ENCODE results near the gene FADS6. TPM values are rescaled to one million over a fixed set of nuclear protein-coding genes. Genes with fewer than 3 reads are reported as not detected.
A peak's percentile ranks its signal among the peaks of the same experiment; 100 is the strongest.

The FADS6 gene
- total and polyA plus RNA-seq, 2 of the 13 experiments (the other 11 are each of a cell fraction or from before 2014, with no cell fraction given), result 0.11 TPM

GRCh38 chr17:74872313-74873036 lies 21.0 kb downstream of the FADS6 start, which contains the start of gene FDXR (continued):
- TF ChIP-seq MTERF4 (CRISPR knock-in tag; IDR thresholded peaks at IDR 0.05) (no peak), ZNF891 (CRISPR knock-in tag; IDR thresholded peaks at IDR 0.05) (0 out of 2 replicates have a peak, but pooled peaks have one; percentile 65), ZNF512B (CRISPR knock-in tag; IDR thresholded peaks at IDR 0.05; ENCODE audit: borderline replicate concordance) (peak; percentile 94; the same call in 1 of the 2 replicates), ZNF577 (CRISPR knock-in tag; IDR thresholded peaks at IDR 0.05; ENCODE audit: borderline replicate concordance, low read depth) (no peak), ARID4A (CRISPR knock-in tag; IDR thresholded peaks at IDR 0.05; ENCODE audit: borderline replicate concordance) (peak; percentile 53; the same call in 1 of the 2 replicates), ZSCAN5A (CRISPR knock-in tag; IDR thresholded peaks at IDR 0.05; ENCODE audit: borderline replicate concordance) (peak; percentile 83; the same call in 1 of the 2 replicates), RFXANK (CRISPR knock-in tag; IDR thresholded peaks at IDR 0.05) (no peak), CEBPG (CRISPR knock-in tag; IDR thresholded peaks at IDR 0.05) (no peak; the same call in 1 of the 2 replicates), ZNF337 (CRISPR knock-in tag; IDR thresholded peaks at IDR 0.05; ENCODE audit: borderline replicate concordance, low read depth) (no peak; the same call in none of the 2 replicates), MLXIP (CRISPR knock-in tag; IDR thresholded peaks at IDR 0.05; ENCODE audit: borderline replicate concordance) (peak; percentile 77), ZNF383 (CRISPR knock-in tag; IDR thresholded peaks at IDR 0.05; ENCODE audit: borderline replicate concordance) (no peak), FOXK1 (CRISPR knock-in tag; IDR thresholded peaks at IDR 0.05; ENCODE audit: borderline replicate concordance, low read depth) (no peak), GABPA (IDR thresholded peaks at IDR 0.05; ENCODE audit: low read depth, low read length) (no peak), GABPA (CRISPR knock-in tag; IDR thresholded peaks at IDR 0.05; ENCODE audit: low read depth) (no peak)
